Liver (tissue), 3 donors: ENCODE results near the gene RAPGEF2.

Experiments
- FOXA1 ChIP-seq: IDR thresholded peaks from 2 replicates; pipeline ENCODE4 v1.6.1; 2016; ENCODE audit warnings: antibody characterized with exemption
- GABPA ChIP-seq, 2 donors: IDR thresholded peaks in 1 of 2; conservative IDR thresholded peaks in 1 of 2; 2 replicates each; pipeline ENCODE4 v1.6.1; 2016; ENCODE audit warnings: antibody characterized with exemption in 2 of 2, mild to moderate bottlenecking in 1 of 2, moderate library complexity in 1 of 2
- HNF4G ChIP-seq: IDR thresholded peaks from 2 replicates; pipeline ENCODE4 v1.6.1; 2016; ENCODE audit warnings: antibody characterized with exemption
- RAD21 ChIP-seq, 2 donors: IDR thresholded peaks; 2 replicates each; pipeline ENCODE4 v1.6.1; 2016; ENCODE audit warnings: antibody characterized with exemption in 2 of 2, mild to moderate bottlenecking in 2 of 2
- YY1 ChIP-seq: IDR thresholded peaks from 2 replicates; pipeline ENCODE4 v1.6.1; 2016; ENCODE audit warnings: antibody characterized with exemption, mild to moderate bottlenecking
- TF ChIP-seq, protein P1 (sequence below): fragments of 150-350 bp; IDR thresholded peaks from 2 replicates; pipeline ENCODE4 v1.5.1; 2017; ENCODE audit warnings: improper control_type of control experiment, low read depth, low read length; ENCODE audit not compliant: missing input control
- TF ChIP-seq, protein P2 (sequence below): IDR thresholded peaks from 2 replicates; pipeline ENCODE4 v1.6.1; 2016; ENCODE audit warnings: antibody characterized with exemption
- TF ChIP-seq, protein P3 (sequence below): IDR thresholded peaks from 2 replicates; pipeline ENCODE4 v1.6.1; 2016; ENCODE audit warnings: antibody characterized with exemption, mild to moderate bottlenecking
- TF ChIP-seq, protein P4 (sequence below): IDR thresholded peaks from 2 replicates; pipeline ENCODE4 v1.6.1; 2016; ENCODE audit warnings: antibody characterized with exemption
- donor health status: healthy.
- donor health status: healthy.

- TF ChIP-seq, protein P1, sequence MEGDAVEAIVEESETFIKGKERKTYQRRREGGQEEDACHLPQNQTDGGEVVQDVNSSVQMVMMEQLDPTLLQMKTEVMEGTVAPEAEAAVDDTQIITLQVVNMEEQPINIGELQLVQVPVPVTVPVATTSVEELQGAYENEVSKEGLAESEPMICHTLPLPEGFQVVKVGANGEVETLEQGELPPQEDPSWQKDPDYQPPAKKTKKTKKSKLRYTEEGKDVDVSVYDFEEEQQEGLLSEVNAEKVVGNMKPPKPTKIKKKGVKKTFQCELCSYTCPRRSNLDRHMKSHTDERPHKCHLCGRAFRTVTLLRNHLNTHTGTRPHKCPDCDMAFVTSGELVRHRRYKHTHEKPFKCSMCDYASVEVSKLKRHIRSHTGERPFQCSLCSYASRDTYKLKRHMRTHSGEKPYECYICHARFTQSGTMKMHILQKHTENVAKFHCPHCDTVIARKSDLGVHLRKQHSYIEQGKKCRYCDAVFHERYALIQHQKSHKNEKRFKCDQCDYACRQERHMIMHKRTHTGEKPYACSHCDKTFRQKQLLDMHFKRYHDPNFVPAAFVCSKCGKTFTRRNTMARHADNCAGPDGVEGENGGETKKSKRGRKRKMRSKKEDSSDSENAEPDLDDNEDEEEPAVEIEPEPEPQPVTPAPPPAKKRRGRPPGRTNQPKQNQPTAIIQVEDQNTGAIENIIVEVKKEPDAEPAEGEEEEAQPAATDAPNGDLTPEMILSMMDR: peak; percentile 94
- TF ChIP-seq, protein P2, sequence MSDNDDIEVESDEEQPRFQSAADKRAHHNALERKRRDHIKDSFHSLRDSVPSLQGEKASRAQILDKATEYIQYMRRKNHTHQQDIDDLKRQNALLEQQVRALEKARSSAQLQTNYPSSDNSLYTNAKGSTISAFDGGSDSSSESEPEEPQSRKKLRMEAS: no peak
- peak; percentile 99 for TF ChIP-seq RAD21 (IDR thresholded peaks at IDR 0.05)
- TF ChIP-seq, protein P3, sequence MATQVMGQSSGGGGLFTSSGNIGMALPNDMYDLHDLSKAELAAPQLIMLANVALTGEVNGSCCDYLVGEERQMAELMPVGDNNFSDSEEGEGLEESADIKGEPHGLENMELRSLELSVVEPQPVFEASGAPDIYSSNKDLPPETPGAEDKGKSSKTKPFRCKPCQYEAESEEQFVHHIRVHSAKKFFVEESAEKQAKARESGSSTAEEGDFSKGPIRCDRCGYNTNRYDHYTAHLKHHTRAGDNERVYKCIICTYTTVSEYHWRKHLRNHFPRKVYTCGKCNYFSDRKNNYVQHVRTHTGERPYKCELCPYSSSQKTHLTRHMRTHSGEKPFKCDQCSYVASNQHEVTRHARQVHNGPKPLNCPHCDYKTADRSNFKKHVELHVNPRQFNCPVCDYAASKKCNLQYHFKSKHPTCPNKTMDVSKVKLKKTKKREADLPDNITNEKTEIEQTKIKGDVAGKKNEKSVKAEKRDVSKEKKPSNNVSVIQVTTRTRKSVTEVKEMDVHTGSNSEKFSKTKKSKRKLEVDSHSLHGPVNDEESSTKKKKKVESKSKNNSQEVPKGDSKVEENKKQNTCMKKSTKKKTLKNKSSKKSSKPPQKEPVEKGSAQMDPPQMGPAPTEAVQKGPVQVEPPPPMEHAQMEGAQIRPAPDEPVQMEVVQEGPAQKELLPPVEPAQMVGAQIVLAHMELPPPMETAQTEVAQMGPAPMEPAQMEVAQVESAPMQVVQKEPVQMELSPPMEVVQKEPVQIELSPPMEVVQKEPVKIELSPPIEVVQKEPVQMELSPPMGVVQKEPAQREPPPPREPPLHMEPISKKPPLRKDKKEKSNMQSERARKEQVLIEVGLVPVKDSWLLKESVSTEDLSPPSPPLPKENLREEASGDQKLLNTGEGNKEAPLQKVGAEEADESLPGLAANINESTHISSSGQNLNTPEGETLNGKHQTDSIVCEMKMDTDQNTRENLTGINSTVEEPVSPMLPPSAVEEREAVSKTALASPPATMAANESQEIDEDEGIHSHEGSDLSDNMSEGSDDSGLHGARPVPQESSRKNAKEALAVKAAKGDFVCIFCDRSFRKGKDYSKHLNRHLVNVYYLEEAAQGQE: no peak
- no peak for TF ChIP-seq HNF4G
- TF ChIP-seq YY1: no peak
- no peak for TF ChIP-seq FOXA1
- peak in 1 of 2 donors; percentile 19 for TF ChIP-seq GABPA (IDR thresholded peaks at IDR 0.05 in 1 of 2, conservative IDR thresholded peaks at IDR 0.05 in 1 of 2)
- TF ChIP-seq, protein P4, sequence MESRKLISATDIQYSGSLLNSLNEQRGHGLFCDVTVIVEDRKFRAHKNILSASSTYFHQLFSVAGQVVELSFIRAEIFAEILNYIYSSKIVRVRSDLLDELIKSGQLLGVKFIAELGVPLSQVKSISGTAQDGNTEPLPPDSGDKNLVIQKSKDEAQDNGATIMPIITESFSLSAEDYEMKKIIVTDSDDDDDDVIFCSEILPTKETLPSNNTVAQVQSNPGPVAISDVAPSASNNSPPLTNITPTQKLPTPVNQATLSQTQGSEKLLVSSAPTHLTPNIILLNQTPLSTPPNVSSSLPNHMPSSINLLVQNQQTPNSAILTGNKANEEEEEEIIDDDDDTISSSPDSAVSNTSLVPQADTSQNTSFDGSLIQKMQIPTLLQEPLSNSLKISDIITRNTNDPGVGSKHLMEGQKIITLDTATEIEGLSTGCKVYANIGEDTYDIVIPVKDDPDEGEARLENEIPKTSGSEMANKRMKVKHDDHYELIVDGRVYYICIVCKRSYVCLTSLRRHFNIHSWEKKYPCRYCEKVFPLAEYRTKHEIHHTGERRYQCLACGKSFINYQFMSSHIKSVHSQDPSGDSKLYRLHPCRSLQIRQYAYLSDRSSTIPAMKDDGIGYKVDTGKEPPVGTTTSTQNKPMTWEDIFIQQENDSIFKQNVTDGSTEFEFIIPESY: no peak
Observed at GRCh38 chr4:159175085-159175988, 72.5 kb downstream of the RAPGEF2 start.
